Measurements from ENCODE around the gene SLC22A6. TPM values are rescaled to one million over a fixed set of nuclear protein-coding genes. Genes with fewer than 3 reads are reported as not detected.

SLC22A6 gene
- total RNA-seq = not detected
- long read RNA-seq = 0 reads

GRCh38 chr11:62984451-62984991 lies at the start of gene SLC22A6:
TSS of gene SLC22A6 (minus strand) at chr11:62984967. CDS start at chr11:62984690, 277 bp downstream.
- intact Hi-C loops (cut with DNase I) = no loop called here
- ATAC-seq (no peak), DNase-seq (no peak)

- intact Hi-C loops (cut with DNase I) = no loop called here
- ATAC-seq = no peak
- DNase-seq = no peak
Observed at GRCh38 chr11:63032457-63032856, 47.7 kb upstream of the SLC22A6 start.

GRCh38 chr11:63023841-63024648 lies 39.3 kb upstream of the SLC22A6 start:
- intact Hi-C loops (cut with DNase I) = loop anchor here (1.0 to 2.0 kb wide), 2 partner anchors 117 to 118 kb away; no protein-coding TSS in a partner anchor
- peak; percentile 93 to 94 for ATAC-seq
- peak; percentile 90 for DNase-seq

GRCh38 chr11:63023222-63023814 lies 38.6 kb upstream of the SLC22A6 start:
- DNase-seq = no peak
- ATAC-seq = no peak
- intact Hi-C loops (cut with DNase I) = loop anchor here in 1 of 2 donors (2.0 kb wide), 1 partner anchor 117 kb away; no protein-coding TSS in a partner anchor

- intact Hi-C loops (cut with DNase I) = loop anchor here in 1 of 2 donors (2.0 kb wide), 1 partner anchor 116 kb away; no protein-coding TSS in a partner anchor
- DNase-seq (no peak), ATAC-seq (no peak)
Observed at GRCh38 chr11:63022441-63022840, 37.7 kb upstream of the SLC22A6 start.

GRCh38 chr11:63020671-63021291 lies 36.0 kb upstream of the SLC22A6 start:
- ATAC-seq (no peak), DNase-seq (no peak)
- intact Hi-C loops (cut with DNase I) = no loop called here

- DNase-seq (no peak), ATAC-seq (no peak)
- intact Hi-C loops (cut with DNase I) = no loop called here
Observed at GRCh38 chr11:63019506-63019905, 34.7 kb upstream of the SLC22A6 start.

GRCh38 chr11:63017306-63017974 lies 32.7 kb upstream of the SLC22A6 start:
- intact Hi-C loops (cut with DNase I) = no loop called here
- DNase-seq (no peak), ATAC-seq (peak in 1 of 2 donors; percentile 21)

- ATAC-seq (no peak), DNase-seq (no peak)
- intact Hi-C loops (cut with DNase I) = no loop called here
Observed at GRCh38 chr11:63015521-63016215, 30.9 kb upstream of the SLC22A6 start, which contains the start of gene SLC22A8. TSS of gene SLC22A8 (minus strand) at chr11:63015841. CDS start at chr11:63014958, 883 bp downstream.

GRCh38 chr11:63014408-63015055 lies 29.8 kb upstream of the SLC22A6 start:
- DNase-seq = no peak
- intact Hi-C loops (cut with DNase I) = no loop called here
- no peak for ATAC-seq

GRCh38 chr11:63012839-63013238 lies 28.1 kb upstream of the SLC22A6 start:
- ATAC-seq (no peak), DNase-seq (no peak)
- intact Hi-C loops (cut with DNase I) = no loop called here

GRCh38 chr11:63012430-63012829 lies 27.7 kb upstream of the SLC22A6 start:
- peak in 1 of 2 donors; percentile 48 for ATAC-seq
- intact Hi-C loops (cut with DNase I) = no loop called here
- DNase-seq = no peak

- intact Hi-C loops (cut with DNase I) = no loop called here
- DNase-seq (no peak), ATAC-seq (no peak)
Observed at GRCh38 chr11:63010934-63011439, 26.2 kb upstream of the SLC22A6 start.

GRCh38 chr11:63007920-63008319 lies 23.2 kb upstream of the SLC22A6 start:
- intact Hi-C loops (cut with DNase I) = no loop called here
- ATAC-seq (peak in 1 of 2 donors; percentile 63), DNase-seq (no peak)

GRCh38 chr11:63001456-63001855 lies 16.7 kb upstream of the SLC22A6 start:
- DNase-seq = no peak
- ATAC-seq = no peak
- intact Hi-C loops (cut with DNase I) = no loop called here

- intact Hi-C loops (cut with DNase I) = no loop called here
- DNase-seq = no peak
- no peak for ATAC-seq
Observed at GRCh38 chr11:62999649-63000048, 14.9 kb upstream of the SLC22A6 start.

GRCh38 chr11:62999156-62999555 lies 14.4 kb upstream of the SLC22A6 start:
- DNase-seq (no peak), ATAC-seq (no peak)
- intact Hi-C loops (cut with DNase I) = no loop called here

- DNase-seq (no peak), ATAC-seq (no peak)
- intact Hi-C loops (cut with DNase I) = no loop called here
Observed at GRCh38 chr11:62996271-62996670, 11.5 kb upstream of the SLC22A6 start.

Measured in left cardiac atrium (tissue), 4 donors.